ENCODE measurements around the gene NRP2. TPM values are rescaled to one million over a fixed set of nuclear protein-coding genes. Genes with fewer than 3 reads are reported as not detected.

Gene NRP2
- total RNA-seq, 1 experiment from 2014 or later: 1.2 TPM

- H3K36me3 ChIP-seq (ENCODE audit: control insufficient read depth in 1 of 2, insufficient read depth in 2 of 2, low read length in 2 of 2): no peaks in the 10 kb centered on the region
- no peak overlapping the region for H3K27ac ChIP-seq (ENCODE audit: low read depth, low read length)
- POLR2A ChIA-PET: no interaction called here
- H4K20me1 ChIP-seq (ENCODE audit: insufficient read depth): no peaks in the 10 kb centered on the region
- ATAC-seq: no peak
- H2AFZ ChIP-seq (ENCODE audit: low read depth, low read length, poor library complexity, severe bottlenecking): no peak overlapping the region
- no peaks in the 10 kb centered on the region for H3K9me3 ChIP-seq (ENCODE audit: control insufficient read depth in 1 of 2, insufficient read depth in 1 of 2, low read depth in 1 of 2, low read length in 2 of 2)
- no peak overlapping the region for H3K9ac ChIP-seq (ENCODE audit: low read length)
- H3K4me2 ChIP-seq (ENCODE audit: low read length): no peak overlapping the region
- RAD21 ChIA-PET (ENCODE audit: low non-redundant PET in 1 of 2, low total read pairs in 2 of 2, uncharacterized antibody in 2 of 2, unreplicated experiment in 2 of 2): no interaction called here
- DNase-seq (ENCODE audit: low read depth, low spot score): no peak
- BruUV-seq (replicated peaks): no TSS peak
- no peaks in the 10 kb centered on the region for H3K79me2 ChIP-seq (ENCODE audit: insufficient read depth, low read length)
- no peak overlapping the region for H3K4me3 ChIP-seq (replicated peaks in 1 of 2; ENCODE audit: low read depth in 1 of 2, low read length in 2 of 2)
- H3K4me1 ChIP-seq (ENCODE audit: control insufficient read depth in 1 of 2, insufficient read depth in 2 of 2, low read length in 2 of 2): peaks cover 0 to 5% of the 10 kb centered on the region in 2 experiments; a peak in 1 of 4 replicates
- H3K9me2 ChIP-seq (ENCODE audit: insufficient read depth): no peaks in the 10 kb centered on the region
- CTCF ChIA-PET: no interaction called here
- no peak for TF ChIP-seq MAX (IDR thresholded peaks at IDR 0.05)
- TF ChIP-seq ZBTB33 (IDR thresholded peaks at IDR 0.05; ENCODE audit: extremely low read depth, insufficient replicate concordance, low read length): no peak
- TF ChIP-seq REST (IDR thresholded peaks at IDR 0.05; ENCODE audit: low read depth): no peak
- TF ChIP-seq SRF (IDR thresholded peaks at IDR 0.05; ENCODE audit: low read depth): no peak
- no peak for TF ChIP-seq ZFX (IDR thresholded peaks at IDR 0.05)
- TF ChIP-seq EZH2 (IDR thresholded peaks at IDR 0.05): no peak
- no peak for TF ChIP-seq CEBPB (IDR thresholded peaks at IDR 0.05; ENCODE audit: low read depth)
- no peak for TF ChIP-seq POLR2A (IDR thresholded peaks at IDR 0.05; ENCODE audit: borderline replicate concordance, extremely low read depth, insufficient read depth, insufficient read length)
- no peak for TF ChIP-seq RAD21 (IDR thresholded peaks at IDR 0.05; ENCODE audit: low read depth)
- H3K27me3 ChIP-seq (ENCODE audit: insufficient read depth, low read length): peaks cover under 1% of the 10 kb centered on the region; the same call in 1 of the 2 replicates
- intact Hi-C loops (cut with micrococcal nuclease): no loop called here
These were observed 35.7 kb downstream of the NRP2 start for GRCh38 chr2:205717999-205718398.

Data from HCT116 (cell line).